ENCODE results near the gene AUTS2.

DNA sequence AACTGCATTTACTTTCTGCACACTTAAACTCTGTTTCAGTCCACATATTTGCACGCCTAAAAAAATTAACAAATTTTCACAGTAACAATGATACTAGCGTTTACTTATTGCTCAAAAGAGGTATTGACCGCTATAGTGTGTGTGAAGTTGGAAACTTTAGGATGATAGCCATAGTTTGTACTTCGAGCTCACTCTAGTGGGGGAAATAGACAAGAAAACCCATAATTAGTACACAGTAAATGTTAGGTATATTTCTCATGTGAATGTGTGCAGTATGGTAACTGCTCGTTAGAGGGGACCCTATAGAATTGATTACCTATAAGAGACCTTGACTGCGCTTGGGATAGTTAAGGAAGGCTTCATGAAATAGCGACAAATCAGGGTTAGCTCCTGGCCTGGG lies 238.4 kb downstream of the AUTS2 start:
- TF ChIP-seq, protein P1, sequence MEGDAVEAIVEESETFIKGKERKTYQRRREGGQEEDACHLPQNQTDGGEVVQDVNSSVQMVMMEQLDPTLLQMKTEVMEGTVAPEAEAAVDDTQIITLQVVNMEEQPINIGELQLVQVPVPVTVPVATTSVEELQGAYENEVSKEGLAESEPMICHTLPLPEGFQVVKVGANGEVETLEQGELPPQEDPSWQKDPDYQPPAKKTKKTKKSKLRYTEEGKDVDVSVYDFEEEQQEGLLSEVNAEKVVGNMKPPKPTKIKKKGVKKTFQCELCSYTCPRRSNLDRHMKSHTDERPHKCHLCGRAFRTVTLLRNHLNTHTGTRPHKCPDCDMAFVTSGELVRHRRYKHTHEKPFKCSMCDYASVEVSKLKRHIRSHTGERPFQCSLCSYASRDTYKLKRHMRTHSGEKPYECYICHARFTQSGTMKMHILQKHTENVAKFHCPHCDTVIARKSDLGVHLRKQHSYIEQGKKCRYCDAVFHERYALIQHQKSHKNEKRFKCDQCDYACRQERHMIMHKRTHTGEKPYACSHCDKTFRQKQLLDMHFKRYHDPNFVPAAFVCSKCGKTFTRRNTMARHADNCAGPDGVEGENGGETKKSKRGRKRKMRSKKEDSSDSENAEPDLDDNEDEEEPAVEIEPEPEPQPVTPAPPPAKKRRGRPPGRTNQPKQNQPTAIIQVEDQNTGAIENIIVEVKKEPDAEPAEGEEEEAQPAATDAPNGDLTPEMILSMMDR (IDR thresholded peaks at IDR 0.05), result no peak
- TF ChIP-seq POLR2A (IDR thresholded peaks at IDR 0.05), result no peak
